HG03135 (cell line): ENCODE measurements around the gene C1QTNF5.
A peak's percentile ranks its signal among the peaks of the same experiment; 100 is the strongest.

ENCODE experiments used
- ATAC-seq: cut with Tn5 transposase; IDR thresholded peaks from one replicate; pipeline ENCODE4 v1.9.1; 2021; ENCODE audit warnings: mild to moderate bottlenecking, moderate library complexity; ENCODE audit not compliant: unreplicated experiment

The C1QTNF5 gene

GRCh38 chr11:119359365-119360214 lies 18.9 kb upstream of the C1QTNF5 start:
- ATAC-seq: no peak

GRCh38 chr11:119357074-119357473 lies 16.4 kb upstream of the C1QTNF5 start:
- no peak for ATAC-seq

- peak; percentile 66 for ATAC-seq
Measured at GRCh38 chr11:119356349-119357031, 15.8 kb upstream of the C1QTNF5 start.

DNA sequence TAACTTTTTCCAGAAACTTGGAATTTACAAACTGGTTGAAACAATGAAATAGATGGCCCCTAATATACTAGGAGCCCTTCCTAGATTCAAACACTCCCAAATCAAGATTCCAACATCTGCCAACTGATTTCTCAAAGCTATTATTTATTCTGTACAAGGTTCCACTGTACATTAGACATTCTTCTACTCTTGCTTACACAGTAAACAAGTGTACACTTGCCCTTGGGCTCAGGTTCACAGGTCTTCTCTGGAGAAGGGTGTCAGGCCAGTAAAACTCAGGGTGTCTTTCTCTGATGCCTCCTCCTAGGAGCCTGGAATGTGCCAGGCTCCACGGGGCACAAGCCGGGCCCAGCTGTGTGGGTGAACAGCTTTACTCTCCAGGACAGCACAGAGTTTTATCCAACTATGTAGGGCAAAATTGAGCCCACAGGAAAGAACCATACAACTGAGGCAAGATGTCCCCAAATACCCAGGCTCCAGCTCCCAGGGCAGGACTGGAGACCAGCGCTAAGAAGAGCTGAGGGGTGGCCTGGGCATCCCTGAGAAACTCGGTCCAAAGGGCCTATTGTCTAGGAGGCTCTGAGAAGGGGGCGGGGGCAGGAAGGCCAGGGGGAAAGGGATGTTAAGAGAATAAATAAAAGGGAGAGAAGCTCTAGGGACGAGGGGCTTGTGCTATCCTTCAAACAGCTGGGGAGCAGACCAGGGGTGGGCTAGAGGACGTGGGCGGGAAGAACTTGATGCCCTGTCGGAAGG lies 14.6 kb upstream of the C1QTNF5 start:
- ATAC-seq: no peak

DNA sequence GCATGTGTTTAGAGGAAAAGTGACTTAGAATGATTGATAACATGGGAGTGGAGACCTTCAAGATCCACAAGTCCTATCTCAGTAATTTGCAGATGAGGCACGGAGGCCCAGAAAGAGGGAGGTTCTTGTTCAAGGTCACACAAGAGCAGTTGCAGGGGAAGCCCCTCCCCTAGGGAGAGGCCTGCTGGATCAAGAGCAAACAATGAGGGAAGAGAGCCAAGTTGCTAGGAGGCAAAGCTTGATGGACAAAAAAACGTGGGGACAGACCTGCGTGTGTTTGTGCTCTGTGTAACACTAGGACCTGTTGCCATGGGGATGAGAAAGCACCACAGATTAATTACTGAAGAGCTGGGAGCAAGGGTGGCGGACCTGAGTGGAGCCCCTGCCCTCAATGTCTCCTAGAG lies 12.2 kb upstream of the C1QTNF5 start:
- no peak for ATAC-seq

GRCh38 chr11:119351232-119351631 lies 10.5 kb upstream of the C1QTNF5 start:
- no peak for ATAC-seq

DNA sequence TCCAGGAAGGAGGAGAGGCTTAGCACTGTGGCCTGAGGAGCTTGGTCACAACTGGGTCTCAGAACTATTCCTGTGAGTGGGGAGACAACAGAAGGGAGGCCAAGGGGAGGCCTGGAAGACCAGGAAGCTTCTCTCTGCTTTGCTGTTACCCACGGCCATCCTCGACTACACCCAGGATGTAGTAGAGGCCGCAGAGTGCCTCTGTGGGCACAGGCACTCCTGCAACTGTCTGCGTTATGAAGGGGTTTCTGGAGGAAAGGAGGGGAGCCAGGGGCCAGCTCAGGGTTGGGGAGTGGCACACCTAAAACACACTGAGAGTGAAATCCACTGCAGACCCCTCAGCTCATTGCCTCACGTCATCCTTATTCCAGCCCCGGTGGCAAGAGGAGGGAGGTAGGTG lies 9.6 kb upstream of the C1QTNF5 start:
- ATAC-seq: no peak

GRCh38 chr11:119347940-119348605 lies 7.4 kb upstream of the C1QTNF5 start:
- ATAC-seq: no peak

GRCh38 chr11:119347242-119347641 lies 6.6 kb upstream of the C1QTNF5 start:
- ATAC-seq: no peak

DNA sequence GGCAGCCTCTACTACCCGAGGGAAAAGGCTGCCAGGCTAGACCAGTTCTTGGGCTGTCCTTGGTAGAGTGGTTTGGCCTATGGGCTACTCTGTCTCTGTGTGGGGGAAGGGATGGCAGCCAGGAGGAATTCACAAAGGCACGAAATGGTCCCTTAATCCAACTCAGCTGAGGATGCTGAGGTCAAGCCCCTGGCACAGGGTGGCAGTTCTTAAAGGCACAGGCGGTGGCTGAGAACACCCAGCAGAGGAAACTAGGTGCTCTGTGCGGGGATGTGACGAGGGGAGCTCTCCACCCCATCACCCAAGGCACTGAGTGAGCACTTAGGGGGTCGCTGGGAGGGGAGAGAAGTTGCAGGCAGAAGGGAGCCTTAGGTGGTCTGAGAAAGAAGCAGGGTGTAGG lies 5.9 kb upstream of the C1QTNF5 start, which contains the start of gene MFRP:
Gene MFRP, minus strand, starts transcription at position 101 of the 400 bp plus-strand sequence. CDS start 192 bp downstream, outside the sequence.
- no peak for ATAC-seq

- ATAC-seq: no peak
Measured at GRCh38 chr11:119345685-119346084, 5.0 kb upstream of the C1QTNF5 start.

- ATAC-seq: no peak
Measured at GRCh38 chr11:119344291-119345010, 3.8 kb upstream of the C1QTNF5 start.

- no peak for ATAC-seq
Measured at GRCh38 chr11:119343726-119344125, 3.0 kb upstream of the C1QTNF5 start.

GRCh38 chr11:119342362-119343130 lies 1.9 kb upstream of the C1QTNF5 start:
- ATAC-seq: no peak

GRCh38 chr11:119342023-119342300 lies 1.3 kb upstream of the C1QTNF5 start:
- ATAC-seq: no peak

DNA sequence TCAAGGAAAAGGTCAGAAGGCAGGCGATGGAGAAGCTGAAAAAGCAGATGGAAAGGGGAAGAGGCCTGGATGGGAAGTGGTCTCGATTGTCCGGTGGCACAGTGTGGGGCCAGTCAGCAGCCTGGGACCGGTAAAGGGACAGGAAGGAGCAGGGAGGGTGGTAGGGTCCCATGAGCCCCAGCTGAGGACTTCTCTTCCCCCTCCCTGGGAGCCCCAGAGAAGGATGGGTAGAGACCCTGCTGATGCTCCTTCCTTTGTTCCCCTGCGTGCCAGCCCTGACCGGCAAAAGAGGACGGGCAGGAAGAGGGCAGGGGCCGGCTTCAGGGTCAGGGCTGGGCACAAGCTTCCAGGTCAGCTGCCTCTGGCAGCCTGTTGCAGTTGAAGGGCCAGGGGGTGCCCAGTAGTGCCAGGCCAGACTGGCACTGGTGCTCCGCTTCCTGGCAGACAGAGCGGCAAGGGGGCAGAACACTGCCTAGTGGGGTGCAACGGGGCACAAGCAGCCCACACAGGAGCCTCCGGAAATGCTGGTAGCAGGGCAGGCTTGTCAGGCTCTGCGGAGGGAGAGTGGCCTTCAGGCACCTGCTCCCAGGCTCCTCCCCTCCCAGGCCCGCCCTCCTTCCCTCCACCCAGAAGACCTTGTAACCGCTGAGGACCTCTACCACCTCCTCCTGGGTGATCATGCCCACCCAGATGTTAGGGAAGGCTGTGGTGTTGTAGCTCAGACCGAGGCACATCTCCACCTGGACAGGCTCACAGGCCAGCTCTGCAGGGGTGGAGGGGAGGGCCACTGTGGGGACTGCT lies 739 bp upstream of the C1QTNF5 start:
- ATAC-seq: no peak

- ATAC-seq: no peak
Measured at GRCh38 chr11:119339589-119340334, 921 bp downstream of the C1QTNF5 start.

- ATAC-seq: no peak
Measured at GRCh38 chr11:119338965-119339588, 1.6 kb downstream of the C1QTNF5 start.
